HepG2 (cell line): ENCODE data around the gene B4GALT1. TPM values are rescaled to one million over a fixed set of nuclear protein-coding genes. Genes with fewer than 3 reads are reported as not detected.

Experiments used
- ATAC-seq: fragments of 200-7000 bp; cut with Tn5 transposase; 3 replicates; pipeline ENCODE4 v1.9.1; 2020; ENCODE audit warnings: mild to moderate bottlenecking, moderate library complexity
- BruUV-seq: library from RNA; stranded (reverse); fragments of 400-500 nt; replicated peaks from 2 replicates; lab custom pipeline; 2021; lab: Mats Ljungman, UMichigan
- CTCF ChIA-PET: fragments of 300-600 bp; formaldehyde crosslinking; extraction: SDS; loops from one replicate; lab custom pipeline; 2021; ENCODE audit warnings: low total read pairs, inconsistent platforms, low intra/inter-chr PET ratio; lab: Yijun Ruan, JAX
- POLR2A ChIA-PET: fragments of 350-600 bp; sonication (Branson Sonifier 250); formaldehyde crosslinking; loops from one replicate; lab custom pipeline; 2020; ENCODE audit warnings: antibody characterized with exemption, inconsistent platforms; lab: Yijun Ruan, JAX
- DNase-seq: peaks from one replicate; pipeline ENCODE4 v3.0.0-alpha.2; 2015; ENCODE audit warnings: low spot score
- FAIRE-seq: peaks from 3 replicates; lab custom pipeline; 2011; peaks lifted over from hg19 to GRCh38; lab: Jason Lieb, UNC
- H2AFZ ChIP-seq: one replicate; pipeline ENCODE4 v1.6.1; 2011; ENCODE audit warnings: low read length, inconsistent platforms
- H3K27ac ChIP-seq: fragments of 300-600 bp; 3 replicates; pipeline ENCODE4 v1.8.0; 2011; ENCODE audit warnings: mixed run types, mild to moderate bottlenecking, mixed read lengths, low read length, inconsistent platforms; ENCODE audit not compliant: insufficient read depth; ENCODE audit errors: extremely low read length
- H3K27me3 ChIP-seq, 2 experiments: fragments of 200-600 bp in 1 of 2; 2 replicates in 1 of 2; 3 replicates in 1 of 2; pipeline versions ENCODE4 v1.6.0 to v1.8.0; 2011; ENCODE audit warnings: low read length in 2 of 2, mild to moderate bottlenecking in 2 of 2, moderate library complexity in 2 of 2, inconsistent platforms in 1 of 2; ENCODE audit not compliant: insufficient read depth in 2 of 2, control insufficient read depth in 1 of 2
- H3K36me3 ChIP-seq, 2 experiments: fragments of 200-600 bp in 1 of 2; replicated peaks in 1 of 2; 2 replicates in 1 of 2; 3 replicates in 1 of 2; pipeline versions ENCODE4 v1.5.1 to v1.8.0; 2011; ENCODE audit warnings: low read length in 2 of 2, inconsistent platforms in 1 of 2; ENCODE audit not compliant: insufficient read depth in 2 of 2, control insufficient read depth in 1 of 2
- H3K4me1 ChIP-seq: 2 replicates; pipeline ENCODE4 v1.5.1; 2012; ENCODE audit warnings: low read length, inconsistent platforms; ENCODE audit not compliant: insufficient read depth
- H3K4me2 ChIP-seq: 2 replicates; pipeline ENCODE4 v1.6.0; 2011; ENCODE audit warnings: low read depth, low read length, inconsistent platforms
- H3K4me3 ChIP-seq, 3 experiments: fragments of 200-600 bp in 1 of 3; sonication (generic), shearing (Covaris generic) in 1 of 3; replicated peaks in 1 of 3; 2 replicates each; pipeline ENCODE4 v1.5.1; 2011 to 2016; ENCODE audit warnings: low read length in 3 of 3, inconsistent platforms in 2 of 3, low read depth in 2 of 3, mild to moderate bottlenecking in 2 of 3, control low read depth in 1 of 3, mixed read lengths in 1 of 3; ENCODE audit not compliant: insufficient read depth in 1 of 3
- H3K79me2 ChIP-seq: one replicate; pipeline ENCODE4 v1.6.1; 2011; ENCODE audit warnings: low read length, inconsistent platforms; ENCODE audit not compliant: insufficient read depth
- H3K9ac ChIP-seq: 2 replicates; pipeline ENCODE4 v1.6.0; 2011; ENCODE audit warnings: mild to moderate bottlenecking, low read depth, low read length, inconsistent platforms; ENCODE audit not compliant: insufficient read depth
- H3K9me3 ChIP-seq: 2 replicates; pipeline ENCODE4 v1.5.1; 2012; ENCODE audit warnings: mild to moderate bottlenecking, low read length
- H4K20me1 ChIP-seq: 2 replicates; pipeline ENCODE4 v1.6.0; 2011; ENCODE audit warnings: inconsistent platforms, mild to moderate bottlenecking, low read length, moderate library complexity; ENCODE audit not compliant: insufficient read depth
- ZNF724P ChIP-seq: sonication (generic); formaldehyde crosslinking; IDR thresholded peaks from 2 replicates; pipeline ENCODE4 v1.8.0; 2022; ENCODE audit warnings: missing genetic modification reagents, borderline replicate concordance
- WGBS: methylation state at CpG from one replicate; pipeline ENCODE4 v1.1.6; 2017; ENCODE audit warnings: low lambda C conversion rate; 5-methylcytosine and 5-hydroxymethylcytosine counted together
- in situ Hi-C: cut with HindIII; loops from 2 replicates; pipeline ENCODE4 v1.10.0; 2017; ENCODE audit warnings: low pct_unique_long_range_greater_than_20kb; ENCODE audit not compliant: extremely low pct_ligation_motif_present
- intact Hi-C: fragments of 100-400 bp; cut with micrococcal nuclease; formaldehyde crosslinking; loops from one replicate; pipeline ENCODE4 v1.10.0; 2022; ENCODE audit not compliant: unreplicated experiment
- polyA plus RNA-seq, 8 experiments: library from polyadenylated mRNA; depleted of rRNA in 3 of 8; stranded (reverse) in 7 of 8; unstranded in 1 of 8; fragments of >200 nt; fragmentation: Illumina TruSeq in 4 of 8; extraction: Trizol in 4 of 8; gene quantifications; 2 replicates each; pipeline versions ENCODE4 v1.2.1 to v1.2.3, GENCODE V29; 2011 to 2016; ENCODE audit warnings: low read depth in 4 of 8, missing spikeins in 1 of 8, mixed read lengths in 1 of 8; ENCODE audit not compliant: insufficient read depth in 1 of 8
- total RNA-seq, 5 experiments: library from RNA; depleted of rRNA; stranded (reverse); fragments of >200 nt; fragmentation: Illumina TruSeq; extraction: Trizol; gene quantifications; 2 replicates each; pipeline ENCODE4 v1.2.3, GENCODE V29; 2016; ENCODE audit warnings: low read depth in 1 of 5
- TF ChIP-seq, protein P1 (sequence below): sonication (generic); formaldehyde crosslinking; IDR thresholded peaks from 2 replicates; pipeline ENCODE4 v1.4.0; 2020; ENCODE audit warnings: mild to moderate bottlenecking, low read depth, missing genetic modification reagents
- TF ChIP-seq, protein P2 (sequence below): IDR thresholded peaks from 2 replicates; pipeline ENCODE4 v1.6.1; 2016; ENCODE audit warnings: low read depth, borderline replicate concordance
- TF ChIP-seq, protein P3 (sequence below): sonication (generic); formaldehyde crosslinking; IDR thresholded peaks from 2 replicates; pipeline ENCODE4 v1.5.0; 2020; ENCODE audit warnings: mild to moderate bottlenecking, missing genetic modification reagents, borderline replicate concordance
- TF ChIP-seq, protein P4 (sequence below): IDR thresholded peaks from 2 replicates; pipeline ENCODE4 v1.6.1; 2016

The B4GALT1 gene
- total and polyA plus RNA-seq, 2 of the 13 experiments (the other 11 are each of a cell fraction or from before 2014, with no cell fraction given), result 15.7 to 33.5 TPM

DNA sequence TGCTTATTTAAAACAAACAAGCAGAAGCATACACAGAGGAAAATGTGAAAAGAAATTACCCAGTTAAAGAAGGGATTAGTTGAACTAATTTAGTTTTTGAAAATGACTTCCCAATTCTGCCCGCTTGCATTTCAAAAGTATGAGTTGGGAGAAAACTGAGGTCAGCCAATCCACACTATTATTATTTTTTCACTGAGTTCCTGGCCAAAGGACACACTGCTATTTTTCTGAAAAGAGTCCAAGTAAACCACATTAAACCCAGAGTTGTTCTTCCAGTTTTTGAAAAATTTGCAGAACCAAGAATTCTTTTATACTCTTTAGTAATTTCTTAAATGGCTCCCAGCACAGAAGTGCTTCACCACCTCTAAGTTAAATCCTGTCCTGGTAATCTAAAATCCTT, 98.1 kb downstream of the B4GALT1 start:
- Histone ChIP-seq H3K27ac (no peak overlapping the region), H3K79me2 (peaks cover 21% of the 10 kb centered on the region), H3K4me3 (no peak overlapping the region), H4K20me1 (no peaks in the 10 kb centered on the region; the same call in 1 of the 2 replicates), H2AFZ (no peak overlapping the region), H3K9me3 (no peaks in the 10 kb centered on the region), H3K27me3 (no peaks in the 10 kb centered on the region), H3K36me3 (peaks cover 17 to 72% of the 10 kb centered on the region in 2 experiments), H3K4me1 (no peaks in the 10 kb centered on the region), H3K9ac (no peak overlapping the region), H3K4me2 (no peak overlapping the region)
- no peak for TF ChIP-seq ZNF724P (CRISPR knock-in tag)
- TF ChIP-seq, protein P1, sequence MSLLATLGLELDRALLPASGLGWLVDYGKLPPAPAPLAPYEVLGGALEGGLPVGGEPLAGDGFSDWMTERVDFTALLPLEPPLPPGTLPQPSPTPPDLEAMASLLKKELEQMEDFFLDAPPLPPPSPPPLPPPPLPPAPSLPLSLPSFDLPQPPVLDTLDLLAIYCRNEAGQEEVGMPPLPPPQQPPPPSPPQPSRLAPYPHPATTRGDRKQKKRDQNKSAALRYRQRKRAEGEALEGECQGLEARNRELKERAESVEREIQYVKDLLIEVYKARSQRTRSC (CRISPR knock-in tag), result no peak
- TF ChIP-seq, protein P2, sequence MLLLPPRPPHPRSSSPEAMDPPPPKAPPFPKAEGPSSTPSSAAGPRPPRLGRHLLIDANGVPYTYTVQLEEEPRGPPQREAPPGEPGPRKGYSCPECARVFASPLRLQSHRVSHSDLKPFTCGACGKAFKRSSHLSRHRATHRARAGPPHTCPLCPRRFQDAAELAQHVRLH (CRISPR knock-in tag), result no peak
- TF ChIP-seq, protein P3, sequence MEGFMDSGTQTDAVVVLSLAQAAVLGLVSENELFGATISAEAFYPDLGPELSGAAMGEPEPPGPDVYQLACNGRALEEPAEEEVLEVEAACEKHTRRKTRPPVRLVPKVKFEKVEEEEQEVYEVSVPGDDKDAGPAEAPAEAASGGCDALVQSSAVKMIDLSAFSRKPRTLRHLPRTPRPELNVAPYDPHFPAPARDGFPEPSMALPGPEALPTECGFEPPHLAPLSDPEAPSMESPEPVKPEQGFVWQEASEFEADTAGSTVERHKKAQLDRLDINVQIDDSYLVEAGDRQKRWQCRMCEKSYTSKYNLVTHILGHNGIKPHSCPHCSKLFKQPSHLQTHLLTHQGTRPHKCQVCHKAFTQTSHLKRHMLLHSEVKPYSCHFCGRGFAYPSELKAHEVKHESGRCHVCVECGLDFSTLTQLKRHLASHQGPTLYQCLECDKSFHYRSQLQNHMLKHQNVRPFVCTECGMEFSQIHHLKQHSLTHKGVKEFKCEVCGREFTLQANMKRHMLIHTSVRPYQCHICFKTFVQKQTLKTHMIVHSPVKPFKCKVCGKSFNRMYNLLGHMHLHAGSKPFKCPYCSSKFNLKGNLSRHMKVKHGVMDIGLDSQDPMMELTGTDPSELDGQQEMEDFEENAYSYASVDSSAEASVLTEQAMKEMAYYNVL (CRISPR knock-in tag), result no peak
- TF ChIP-seq, protein P4, sequence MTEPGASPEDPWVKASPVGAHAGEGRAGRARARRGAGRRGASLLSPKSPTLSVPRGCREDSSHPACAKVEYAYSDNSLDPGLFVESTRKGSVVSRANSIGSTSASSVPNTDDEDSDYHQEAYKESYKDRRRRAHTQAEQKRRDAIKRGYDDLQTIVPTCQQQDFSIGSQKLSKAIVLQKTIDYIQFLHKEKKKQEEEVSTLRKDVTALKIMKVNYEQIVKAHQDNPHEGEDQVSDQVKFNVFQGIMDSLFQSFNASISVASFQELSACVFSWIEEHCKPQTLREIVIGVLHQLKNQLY (CRISPR knock-in tag), result no peak
- in situ Hi-C loops (no loop called here), intact Hi-C loops (no loop called here)
- ATAC-seq, result no peak
- FAIRE-seq, result no peak
- WGBS, result 92% methylated on average over 1 of the region's 1 CpG
- DNase-seq, result no peak
- ChIA-PET CTCF (no interaction called here), POLR2A (no interaction called here)
- no TSS peak for BruUV-seq
